H1 (cell line): ENCODE measurements around the gene FOXF1. TPM values are rescaled to one million over a fixed set of nuclear protein-coding genes. Genes with fewer than 3 reads are reported as not detected.
A peak's percentile ranks its signal among the peaks of the same experiment; 100 is the strongest.

ENCODE experiments used
- CTCF ChIA-PET: fragments of 300-600 bp; sonication (Branson Sonifier 250); formaldehyde crosslinking; loops from one replicate; lab custom pipeline; 2021; ENCODE audit not compliant: partially characterized antibody; lab: Charles Lee
- POLR2A ChIA-PET: fragments of 300-600 bp; sonication (Branson Sonifier 250); formaldehyde crosslinking; loops from one replicate; lab custom pipeline; 2021; ENCODE audit warnings: inconsistent platforms; ENCODE audit not compliant: partially characterized antibody; lab: Charles Lee
- DNase-seq, 2 experiments: peaks; one replicate each; pipeline versions ENCODE4 v3.0.0 to v3.0.0-alpha.2; 2010 to 2022; ENCODE audit warnings: low spot score in 2 of 2, low read depth in 1 of 2, mixed read lengths in 1 of 2
- FAIRE-seq: peaks from 2 replicates; lab custom pipeline; 2011; peaks lifted over from hg19 to GRCh38; lab: Jason Lieb, UNC
- H2AFZ ChIP-seq: 2 replicates; pipeline ENCODE4 v1.8.1; 2012; ENCODE audit warnings: low read length, inconsistent platforms
- H2AK5ac ChIP-seq: 2 replicates; pipeline ENCODE4 v1.6.1; 2013; ENCODE audit warnings: low read depth, low read length
- H2BK120ac ChIP-seq: replicated peaks from 2 replicates; pipeline ENCODE3; 2013; ENCODE audit warnings: low read depth, low read length, inconsistent platforms
- H2BK12ac ChIP-seq: 2 replicates; pipeline ENCODE4 v1.6.1; 2013; ENCODE audit warnings: low read depth, low read length
- H2BK15ac ChIP-seq: 2 replicates; pipeline ENCODE4 v1.6.1; 2013; ENCODE audit warnings: low read length
- H2BK20ac ChIP-seq: 2 replicates; pipeline ENCODE4 v1.6.1; 2013; ENCODE audit warnings: low read length
- H2BK5ac ChIP-seq: 2 replicates; pipeline ENCODE4 v1.6.1; 2013; ENCODE audit warnings: low read depth, low read length
- H3K14ac ChIP-seq: 2 replicates; pipeline ENCODE4 v1.6.1; 2013; ENCODE audit warnings: inconsistent platforms; ENCODE audit not compliant: insufficient read length
- H3K18ac ChIP-seq: 2 replicates; pipeline ENCODE4 v1.6.1; 2013; ENCODE audit warnings: low read length; ENCODE audit errors: extremely low read depth
- H3K23ac ChIP-seq: 2 replicates; pipeline ENCODE4 v1.6.1; 2013; ENCODE audit warnings: inconsistent platforms; ENCODE audit not compliant: insufficient read length
- H3K23me2 ChIP-seq: 2 replicates; pipeline ENCODE4 v1.6.1; 2013; ENCODE audit warnings: low read depth, low read length
- H3K27ac ChIP-seq: 2 replicates; pipeline ENCODE4 v1.6.1; 2011; ENCODE audit warnings: low read depth, low read length, inconsistent platforms
- H3K27me3 ChIP-seq, 4 experiments: replicated peaks in 1 of 4; 1 replicate in 1 of 4; 2 replicates in 3 of 4; pipeline versions ENCODE4 v1.6.1 to v1.8.1; 2011 to 2013; ENCODE audit warnings: low read length in 3 of 4, mild to moderate bottlenecking in 3 of 4, inconsistent platforms in 2 of 4, mixed read lengths in 2 of 4, moderate library complexity in 1 of 4; ENCODE audit not compliant: control insufficient read depth in 3 of 4, insufficient read depth in 3 of 4; ENCODE audit errors: extremely low read depth in 1 of 4
- H3K36me3 ChIP-seq, 4 experiments: 2 replicates each; pipeline versions ENCODE4 v1.6.1 to v1.8.1; 2011 to 2013; ENCODE audit warnings: mild to moderate bottlenecking in 4 of 4, low read length in 3 of 4, moderate library complexity in 2 of 4, control low read depth in 1 of 4, inconsistent platforms in 1 of 4; ENCODE audit not compliant: insufficient read depth in 4 of 4, control insufficient read depth in 2 of 4
- H3K4ac ChIP-seq: replicated peaks from 2 replicates; pipeline ENCODE3; 2013; ENCODE audit warnings: low read length, low read depth, mixed read lengths, inconsistent platforms; ENCODE audit not compliant: insufficient read length
- H3K4me1 ChIP-seq, 4 experiments: replicated peaks in 1 of 4; 1 replicate in 1 of 4; 2 replicates in 3 of 4; pipeline versions ENCODE4 v1.6.1 to v1.8.1; 2011 to 2013; ENCODE audit warnings: low read length in 3 of 4, inconsistent platforms in 2 of 4, mixed read lengths in 1 of 4; ENCODE audit not compliant: insufficient read depth in 4 of 4, control insufficient read depth in 3 of 4
- H3K4me2 ChIP-seq, 2 experiments: 2 replicates each; pipeline versions ENCODE4 v1.6.1 to v1.8.1; 2011 to 2013; ENCODE audit warnings: low read depth in 2 of 2, low read length in 2 of 2, control low read depth in 1 of 2, inconsistent platforms in 1 of 2, mild to moderate bottlenecking in 1 of 2; ENCODE audit not compliant: insufficient read depth in 1 of 2
- H3K4me3 ChIP-seq, 4 experiments: fragments of 200-600, 300-600 bp in 1 of 4; sonication (generic), shearing (Covaris generic), sonication (Bioruptor Twin) in 1 of 4; 2 replicates each; pipeline versions ENCODE4 v1.5.1 to v1.8.1; 2011 to 2016; ENCODE audit warnings: low read length in 4 of 4, low read depth in 3 of 4, control low read depth in 2 of 4, inconsistent platforms in 2 of 4, mild to moderate bottlenecking in 2 of 4, mixed read lengths in 1 of 4, moderate library complexity in 1 of 4; ENCODE audit not compliant: insufficient read depth in 2 of 4; ENCODE audit errors: extremely low read depth in 1 of 4
- H3K56ac ChIP-seq: replicated peaks from 2 replicates; pipeline ENCODE3; 2013; ENCODE audit warnings: low read depth, mild to moderate bottlenecking, mixed read lengths, low read length, inconsistent platforms; ENCODE audit not compliant: insufficient read length
- H3K79me1 ChIP-seq: 2 replicates; pipeline ENCODE4 v1.6.1; 2013; ENCODE audit warnings: low read depth, low read length, control low read depth
- H3K79me2 ChIP-seq, 2 experiments: 2 replicates each; pipeline versions ENCODE4 v1.6.1 to v1.8.1; 2012 to 2013; ENCODE audit warnings: low read length in 2 of 2, mild to moderate bottlenecking in 2 of 2, inconsistent platforms in 1 of 2; ENCODE audit not compliant: insufficient read depth in 2 of 2, control insufficient read depth in 1 of 2
- H3K9ac ChIP-seq, 4 experiments: replicated peaks in 1 of 4; 1 replicate in 1 of 4; 2 replicates in 3 of 4; pipeline versions ENCODE4 v1.6.1 to v1.8.1; 2011 to 2013; ENCODE audit warnings: low read depth in 3 of 4, low read length in 3 of 4, control low read depth in 2 of 4, mild to moderate bottlenecking in 2 of 4, moderate library complexity in 2 of 4, inconsistent platforms in 1 of 4; ENCODE audit errors: extremely low read depth in 1 of 4
- H3K9me3 ChIP-seq, 2 experiments: 2 replicates each; pipeline versions ENCODE4 v1.6.1 to v1.8.1; 2012 to 2013; ENCODE audit warnings: mild to moderate bottlenecking in 2 of 2, moderate library complexity in 2 of 2, control low read depth in 1 of 2, inconsistent platforms in 1 of 2, low read depth in 1 of 2, low read length in 1 of 2, mixed read lengths in 1 of 2; ENCODE audit not compliant: insufficient read depth in 2 of 2
- H4K20me1 ChIP-seq, 2 experiments: replicated peaks in 1 of 2; 2 replicates each; pipeline versions ENCODE3 to v1.8.1; 2011 to 2013; ENCODE audit warnings: inconsistent platforms in 2 of 2, low read length in 2 of 2, mild to moderate bottlenecking in 1 of 2; ENCODE audit not compliant: insufficient read depth in 2 of 2, control insufficient read depth in 1 of 2
- H4K5ac ChIP-seq: 2 replicates; pipeline ENCODE4 v1.6.1; 2013; ENCODE audit warnings: low read length, low read depth, mixed read lengths, inconsistent platforms; ENCODE audit not compliant: insufficient read length
- H4K8ac ChIP-seq: 2 replicates; pipeline ENCODE4 v1.8.0; 2013; ENCODE audit warnings: mild to moderate bottlenecking, moderate library complexity, low read length, inconsistent platforms; ENCODE audit not compliant: insufficient read depth; ENCODE audit errors: extremely low read depth
- H4K91ac ChIP-seq: replicated peaks from 2 replicates; pipeline ENCODE3; 2013; ENCODE audit warnings: low read length, mixed read lengths, inconsistent platforms; ENCODE audit not compliant: insufficient read length
- CREB1 ChIP-seq: IDR thresholded peaks from 2 replicates; pipeline ENCODE4 v1.6.1; 2012; ENCODE audit warnings: inconsistent platforms
- EZH2 ChIP-seq: fragments of 200-600 bp; sonication (generic); IDR thresholded peaks from 2 replicates; pipeline ENCODE4 v1.7.1; 2012; ENCODE audit warnings: low read depth, mild to moderate bottlenecking, moderate library complexity, low read length, inconsistent platforms; ENCODE audit not compliant: severe bottlenecking
- POLR2AphosphoS5 ChIP-seq: IDR thresholded peaks from 2 replicates; pipeline ENCODE4 v1.6.1; 2011; ENCODE audit warnings: low read depth, low read length
- SAP30 ChIP-seq: fragments of 300-600 bp; sonication (generic); IDR thresholded peaks from 2 replicates; pipeline ENCODE4 v1.7.1; 2012; ENCODE audit warnings: low read length, moderate library complexity, mild to moderate bottlenecking, inconsistent platforms; ENCODE audit not compliant: insufficient read depth, insufficient replicate concordance
- SIRT6 ChIP-seq: IDR thresholded peaks from one replicate; pipeline ENCODE4 v1.7.1; 2012; ENCODE audit warnings: low read length, inconsistent platforms
- WGBS, 2 experiments: shearing (Covaris generic) in 1 of 2; methylation state at CpG; one replicate each; pipeline versions ENCODE4 v1.1.6 to v1.1.7; 2013 to 2015; ENCODE audit warnings: low lambda C conversion rate in 2 of 2, mixed read lengths in 2 of 2, inconsistent platforms in 1 of 2, low coverage in 1 of 2, missing lambda C conversion rate in 1 of 2; ENCODE audit not compliant: insufficient replicate concordance in 2 of 2, insufficient coverage in 1 of 2, insufficient read length in 1 of 2; ENCODE audit errors: extremely low coverage in 1 of 2, missing lambda C conversion rate in 1 of 2; 5-methylcytosine and 5-hydroxymethylcytosine counted together
- polyA plus RNA-seq, 7 experiments: library from polyadenylated mRNA; depleted of rRNA in 3 of 7; stranded (reverse) in 5 of 7; unstranded in 2 of 7; fragments of >200 nt in 5 of 7; fragments of 200-250 nt in 2 of 7; gene quantifications; 1 replicate in 5 of 7; 2 replicates in 1 of 7; 4 replicates in 1 of 7; pipeline versions ENCODE4 v1.2.1 to v1.2.3, GENCODE V29; 2011 to 2013; ENCODE audit warnings: missing spikeins in 2 of 7, mixed read lengths in 2 of 7
- total RNA-seq: library from RNA; stranded (reverse); fragmentation: NEBNext Ultra II Directional; extraction: Animal tissue kit (Norgen Biotek cat#: 25700); gene quantifications from 2 replicates; pipeline ENCODE4 v1.2.1, GENCODE V29; 2021
- TF ChIP-seq, protein P1 (sequence below): IDR thresholded peaks from 2 replicates; pipeline ENCODE4 v1.6.1; 2012; ENCODE audit warnings: inconsistent platforms

The FOXF1 gene
- total and polyA plus RNA-seq, 2 of the 8 experiments (the other 6 are each of a cell fraction or from before 2014, with no cell fraction given), result 0.02 TPM; not detected in 1

- Histone ChIP-seq H3K23ac (no peak overlapping the region), H4K20me1 (peaks cover 16 to 23% of the 10 kb centered on the region in 2 experiments), H2BK120ac (no peak overlapping the region), H3K4me3 (no peak overlapping the region), H2BK12ac (0 out of 2 replicates have a peak overlapping the region, but pooled peaks have one; percentile 27), H3K4me2 (peak overlapping the region in 1 of 2 experiments; percentile 56; a peak in 1 of 4 replicates), H3K79me2 (no peaks in the 10 kb centered on the region), H3K36me3 (peaks cover 0 to 4% (median 0%) of the 10 kb centered on the region in 4 experiments; a peak in 1 of 8 replicates), H3K27ac (no peak overlapping the region), H3K14ac (no peak overlapping the region), H3K27me3 (peaks cover 94 to 100% (median 99%) of the 10 kb centered on the region in 4 experiments), H2BK5ac (no peak overlapping the region), H2AK5ac (no peak overlapping the region), H4K91ac (no peak overlapping the region), H3K56ac (no peak overlapping the region), H3K9ac (no peak overlapping the region), H2BK20ac (no peak overlapping the region), H2AFZ (no peak overlapping the region), H3K79me1 (no peaks in the 10 kb centered on the region; the same call in 1 of the 2 replicates), H3K4me1 (peaks cover 4 to 26% (median 14%) of the 10 kb centered on the region in 4 experiments), H3K18ac (no peak overlapping the region), H2BK15ac (no peak overlapping the region), H3K23me2 (no peaks in the 10 kb centered on the region; the same call in 1 of the 2 replicates), H4K8ac (no peak overlapping the region), H4K5ac (no peak overlapping the region), H3K9me3 (no peaks in the 10 kb centered on the region; a peak in 1 of 4 replicates), H3K4ac (no peak overlapping the region)
- TF ChIP-seq CREB1 (no peak), SAP30 (no peak), POLR2AphosphoS5 (no peak), EZH2 (peak; percentile 33), SIRT6 (no peak)
- TF ChIP-seq, protein P1, sequence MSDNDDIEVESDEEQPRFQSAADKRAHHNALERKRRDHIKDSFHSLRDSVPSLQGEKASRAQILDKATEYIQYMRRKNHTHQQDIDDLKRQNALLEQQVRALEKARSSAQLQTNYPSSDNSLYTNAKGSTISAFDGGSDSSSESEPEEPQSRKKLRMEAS, result no peak
- WGBS, 2 experiments, result 13% methylated on average over 13 of the region's 16 CpGs; no CpG with 5 or more reads in 1 of the 2 experiments
- no peak for FAIRE-seq
- peak in 1 of 2 experiments; percentile 53 for DNase-seq
- ChIA-PET CTCF (no interaction called here), POLR2A (interaction anchor here (0.7 kb wide), 1 partner anchor 158 kb away, joined by 3 read pairs; no protein-coding TSS in a partner anchor)
Measured at GRCh38 chr16:86495756-86496261, 14.5 kb upstream of the FOXF1 start.
